HEK293T (cell line): ENCODE measurements around the gene PRPF8.

Source experiments
- BHLHE40 ChIP-seq: fragments of 450-650 bp; IDR thresholded peaks from 2 replicates; pipeline ENCODE4 v1.6.1; 2016; ENCODE audit warnings: mild to moderate bottlenecking, moderate library complexity, borderline replicate concordance
- CTBP1 ChIP-seq: fragments of 450-650 bp; IDR thresholded peaks from 2 replicates; pipeline ENCODE4 v1.6.1; 2016; ENCODE audit warnings: borderline replicate concordance
- ELF4 ChIP-seq: fragments of 450-650 bp; IDR thresholded peaks from 2 replicates; pipeline ENCODE4 v1.6.1; 2017; ENCODE audit warnings: antibody characterized with exemption
- FOXA1 ChIP-seq: fragments of 450-650 bp; IDR thresholded peaks from 2 replicates; pipeline ENCODE4 v1.6.1; 2016; ENCODE audit warnings: mild to moderate bottlenecking
- FOXK2 ChIP-seq: fragments of 450-650 bp; IDR thresholded peaks from 2 replicates; pipeline ENCODE4 v1.6.1; 2016; ENCODE audit warnings: mild to moderate bottlenecking
- FOXM1 ChIP-seq: fragments of 450-650 bp; IDR thresholded peaks from 2 replicates; pipeline ENCODE4 v1.6.1; 2017; ENCODE audit warnings: mild to moderate bottlenecking, borderline replicate concordance
- HDGF ChIP-seq: fragments of 450-650 bp; IDR thresholded peaks from 2 replicates; pipeline ENCODE4 v1.6.1; 2017; ENCODE audit warnings: antibody characterized with exemption, borderline replicate concordance
- LEF1 ChIP-seq: fragments of 450-650 bp; IDR thresholded peaks from 2 replicates; pipeline ENCODE4 v1.6.1; 2017; ENCODE audit warnings: mild to moderate bottlenecking, borderline replicate concordance
- NFRKB ChIP-seq: fragments of 450-650 bp; IDR thresholded peaks from 2 replicates; pipeline ENCODE4 v1.6.1; 2016; ENCODE audit warnings: mild to moderate bottlenecking, moderate library complexity
- SP1 ChIP-seq: fragments of 450-650 bp; IDR thresholded peaks from 2 replicates; pipeline ENCODE4 v1.6.1; 2017
- SUZ12 ChIP-seq: fragments of 450-650 bp; IDR thresholded peaks from 2 replicates; pipeline ENCODE4 v1.6.1; 2016; ENCODE audit warnings: mild to moderate bottlenecking
- TARDBP ChIP-seq: fragments of 450-650 bp; IDR thresholded peaks from 2 replicates; pipeline ENCODE4 v1.6.1; 2016
- ZNF384 ChIP-seq: fragments of 450-650 bp; IDR thresholded peaks from 2 replicates; pipeline ENCODE4 v1.6.1; 2016
- TF ChIP-seq, protein P1 (sequence below): fragments of 450-650 bp; IDR thresholded peaks from 2 replicates; pipeline ENCODE4 v1.6.1; 2016

DNA sequence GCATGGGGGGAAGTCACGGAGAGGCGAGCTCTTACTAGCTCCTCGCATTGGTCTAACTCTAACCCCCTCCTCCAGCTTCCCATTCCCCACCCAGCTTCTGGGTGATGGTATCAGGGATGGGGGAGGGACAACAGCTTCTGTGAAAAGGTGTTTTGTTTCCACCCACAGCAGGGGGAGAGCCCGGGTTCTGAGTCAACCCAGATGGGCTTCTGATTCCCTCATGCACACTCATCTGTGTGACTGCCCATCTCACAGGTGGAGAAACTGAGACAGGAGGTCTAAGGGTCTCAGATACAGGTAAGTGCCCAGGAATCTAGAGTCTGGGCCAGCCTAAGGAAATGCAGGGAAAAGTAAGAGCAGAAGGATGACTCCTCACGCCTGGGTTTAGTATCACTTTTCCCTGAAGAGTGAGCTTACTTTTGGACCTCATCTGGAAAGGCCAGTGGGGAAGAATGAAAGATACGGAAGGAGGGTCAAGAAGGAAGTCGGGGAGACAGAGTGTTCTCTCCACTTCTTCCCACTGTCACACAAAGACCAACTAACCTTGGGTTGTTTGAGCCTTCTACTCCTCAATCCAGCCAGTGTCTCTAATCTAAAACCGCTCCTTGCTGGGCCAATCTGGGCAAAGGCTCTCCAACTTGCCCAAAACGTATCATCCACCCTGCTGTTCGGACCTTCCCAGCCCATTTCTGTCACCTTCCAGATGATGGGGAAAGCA is 28.7 kb upstream of the PRPF8 start:
- TF ChIP-seq BHLHE40 (no peak), NFRKB (no peak), SP1 (no peak), LEF1 (no peak), SUZ12 (no peak), HDGF (no peak), TARDBP (no peak), FOXM1 (no peak), FOXA1 (no peak), CTBP1 (no peak), FOXK2 (no peak), ZNF384 (no peak), ELF4 (no peak)
- TF ChIP-seq, protein P1, sequence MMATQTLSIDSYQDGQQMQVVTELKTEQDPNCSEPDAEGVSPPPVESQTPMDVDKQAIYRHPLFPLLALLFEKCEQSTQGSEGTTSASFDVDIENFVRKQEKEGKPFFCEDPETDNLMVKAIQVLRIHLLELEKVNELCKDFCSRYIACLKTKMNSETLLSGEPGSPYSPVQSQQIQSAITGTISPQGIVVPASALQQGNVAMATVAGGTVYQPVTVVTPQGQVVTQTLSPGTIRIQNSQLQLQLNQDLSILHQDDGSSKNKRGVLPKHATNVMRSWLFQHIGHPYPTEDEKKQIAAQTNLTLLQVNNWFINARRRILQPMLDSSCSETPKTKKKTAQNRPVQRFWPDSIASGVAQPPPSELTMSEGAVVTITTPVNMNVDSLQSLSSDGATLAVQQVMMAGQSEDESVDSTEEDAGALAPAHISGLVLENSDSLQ: no peak
